ENCODE results near the gene FEZF2.
A peak's percentile ranks its signal among the peaks of the same experiment; 100 is the strongest.

The FEZF2 gene

DNA sequence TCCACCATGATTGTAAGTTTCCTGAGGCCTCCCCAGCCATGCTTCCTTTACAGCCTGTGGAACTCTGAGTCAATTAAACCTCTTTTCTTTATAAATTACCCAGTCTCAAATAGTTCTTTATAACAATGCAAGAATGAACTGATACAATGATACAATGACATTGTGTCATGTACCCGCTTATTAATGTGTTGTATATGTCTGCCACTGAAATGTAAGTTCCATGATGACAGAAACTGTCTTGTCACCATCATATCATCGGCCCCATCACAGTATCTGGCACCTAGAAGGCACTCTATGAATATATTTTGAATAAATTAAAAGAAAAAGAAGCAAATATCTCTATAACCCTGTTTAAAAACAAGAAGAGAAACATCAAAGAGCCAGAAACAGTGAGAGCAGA is 29.6 kb downstream of the FEZF2 start:
- no peaks in the 10 kb centered on the region for H3K9me3 ChIP-seq (ENCODE audit: insufficient read depth, low read length)
- no peaks in the 10 kb centered on the region for H4K20me1 ChIP-seq (ENCODE audit: insufficient read depth, low read length)
- no peak overlapping the region for H3K9ac ChIP-seq (ENCODE audit: low read length)
- H3K27me3 ChIP-seq (ENCODE audit: low read depth, low read length): no peaks in the 10 kb centered on the region
- H3K4me1 ChIP-seq (ENCODE audit: low read length): no peaks in the 10 kb centered on the region
- no peaks in the 10 kb centered on the region for H3K79me2 ChIP-seq (ENCODE audit: low read length)
- H3K4me2 ChIP-seq (ENCODE audit: low read length): no peak overlapping the region
- no peaks in the 10 kb centered on the region for H3K36me3 ChIP-seq (replicated peaks; ENCODE audit: low read depth, low read length)
- H2AFZ ChIP-seq (ENCODE audit: low read depth, low read length): no peak overlapping the region
- H3K4me3 ChIP-seq (ENCODE audit: low read length): no peak overlapping the region
- TF ChIP-seq, protein P1, sequence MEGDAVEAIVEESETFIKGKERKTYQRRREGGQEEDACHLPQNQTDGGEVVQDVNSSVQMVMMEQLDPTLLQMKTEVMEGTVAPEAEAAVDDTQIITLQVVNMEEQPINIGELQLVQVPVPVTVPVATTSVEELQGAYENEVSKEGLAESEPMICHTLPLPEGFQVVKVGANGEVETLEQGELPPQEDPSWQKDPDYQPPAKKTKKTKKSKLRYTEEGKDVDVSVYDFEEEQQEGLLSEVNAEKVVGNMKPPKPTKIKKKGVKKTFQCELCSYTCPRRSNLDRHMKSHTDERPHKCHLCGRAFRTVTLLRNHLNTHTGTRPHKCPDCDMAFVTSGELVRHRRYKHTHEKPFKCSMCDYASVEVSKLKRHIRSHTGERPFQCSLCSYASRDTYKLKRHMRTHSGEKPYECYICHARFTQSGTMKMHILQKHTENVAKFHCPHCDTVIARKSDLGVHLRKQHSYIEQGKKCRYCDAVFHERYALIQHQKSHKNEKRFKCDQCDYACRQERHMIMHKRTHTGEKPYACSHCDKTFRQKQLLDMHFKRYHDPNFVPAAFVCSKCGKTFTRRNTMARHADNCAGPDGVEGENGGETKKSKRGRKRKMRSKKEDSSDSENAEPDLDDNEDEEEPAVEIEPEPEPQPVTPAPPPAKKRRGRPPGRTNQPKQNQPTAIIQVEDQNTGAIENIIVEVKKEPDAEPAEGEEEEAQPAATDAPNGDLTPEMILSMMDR (IDR thresholded peaks at IDR 0.05; ENCODE audit: low read depth, low read length): no peak
- TF ChIP-seq EZH2phosphoT487 (IDR thresholded peaks at IDR 0.05; ENCODE audit: low read depth): no peak
- no peak overlapping the region for H3K27ac ChIP-seq (ENCODE audit: low read length)

- Histone ChIP-seq H3K9me3 (ENCODE audit: insufficient read depth, low read length) (no peaks in the 10 kb centered on the region), H3K9ac (ENCODE audit: low read length) (no peak overlapping the region), H4K20me1 (ENCODE audit: insufficient read depth, low read length) (no peaks in the 10 kb centered on the region), H3K4me2 (ENCODE audit: low read length) (no peak overlapping the region), H3K4me3 (ENCODE audit: low read length) (no peak overlapping the region), H3K36me3 (replicated peaks; ENCODE audit: low read depth, low read length) (no peaks in the 10 kb centered on the region), H2AFZ (ENCODE audit: low read depth, low read length) (no peak overlapping the region), H3K79me2 (ENCODE audit: low read length) (no peaks in the 10 kb centered on the region), H3K27me3 (ENCODE audit: low read depth, low read length) (peaks cover 29% of the 10 kb centered on the region), H3K27ac (ENCODE audit: low read length) (no peak overlapping the region), H3K4me1 (ENCODE audit: low read length) (no peaks in the 10 kb centered on the region)
- TF ChIP-seq, protein P1 (IDR thresholded peaks at IDR 0.05; ENCODE audit: low read depth, low read length): no peak
- TF ChIP-seq EZH2phosphoT487 (IDR thresholded peaks at IDR 0.05; ENCODE audit: low read depth): no peak
These were observed 38.2 kb downstream of the FEZF2 start for GRCh38 chr3:62335196-62335595.

- Histone ChIP-seq H3K4me1 (ENCODE audit: low read length) (no peaks in the 10 kb centered on the region), H3K36me3 (replicated peaks; ENCODE audit: low read depth, low read length) (no peaks in the 10 kb centered on the region), H4K20me1 (ENCODE audit: insufficient read depth, low read length) (no peaks in the 10 kb centered on the region), H2AFZ (ENCODE audit: low read depth, low read length) (no peak overlapping the region), H3K79me2 (ENCODE audit: low read length) (no peaks in the 10 kb centered on the region), H3K9me3 (ENCODE audit: insufficient read depth, low read length) (no peaks in the 10 kb centered on the region), H3K4me2 (ENCODE audit: low read length) (no peak overlapping the region), H3K4me3 (ENCODE audit: low read length) (no peak overlapping the region), H3K27me3 (ENCODE audit: low read depth, low read length) (peaks cover 48% of the 10 kb centered on the region), H3K9ac (ENCODE audit: low read length) (no peak overlapping the region), H3K27ac (ENCODE audit: low read length) (no peak overlapping the region)
- no peak for TF ChIP-seq EZH2phosphoT487 (IDR thresholded peaks at IDR 0.05; ENCODE audit: low read depth)
- TF ChIP-seq, protein P1 (IDR thresholded peaks at IDR 0.05; ENCODE audit: low read depth, low read length): peak; percentile 90
These were observed 40.5 kb downstream of the FEZF2 start for GRCh38 chr3:62332835-62333244.

GRCh38 chr3:62332017-62332416 is 41.3 kb downstream of the FEZF2 start:
- H3K79me2 ChIP-seq (ENCODE audit: low read length): no peaks in the 10 kb centered on the region
- peaks cover 48% of the 10 kb centered on the region for H3K27me3 ChIP-seq (ENCODE audit: low read depth, low read length)
- no peak overlapping the region for H2AFZ ChIP-seq (ENCODE audit: low read depth, low read length)
- TF ChIP-seq, protein P1 (IDR thresholded peaks at IDR 0.05; ENCODE audit: low read depth, low read length): no peak
- TF ChIP-seq EZH2phosphoT487 (IDR thresholded peaks at IDR 0.05; ENCODE audit: low read depth): no peak
- H3K9me3 ChIP-seq (ENCODE audit: insufficient read depth, low read length): no peaks in the 10 kb centered on the region
- no peak overlapping the region for H3K4me3 ChIP-seq (ENCODE audit: low read length)
- H3K4me1 ChIP-seq (ENCODE audit: low read length): no peaks in the 10 kb centered on the region
- no peak overlapping the region for H3K27ac ChIP-seq (ENCODE audit: low read length)
- H3K4me2 ChIP-seq (ENCODE audit: low read length): no peak overlapping the region
- no peak overlapping the region for H3K9ac ChIP-seq (ENCODE audit: low read length)
- no peaks in the 10 kb centered on the region for H3K36me3 ChIP-seq (replicated peaks; ENCODE audit: low read depth, low read length)
- H4K20me1 ChIP-seq (ENCODE audit: insufficient read depth, low read length): no peaks in the 10 kb centered on the region

Data from OCI-LY3 (cell line).